Body of pancreas (tissue), 4 donors: ENCODE measurements around the gene STK36. TPM values are rescaled to one million over a fixed set of nuclear protein-coding genes. Genes with fewer than 3 reads are reported as not detected.

Experiments
- ATAC-seq: fragments of 150-250 bp; one replicate; pipeline ENCODE4 v1.9.1; 2016
- DNase-seq, 4 donors: peaks; one replicate each; pipeline ENCODE4 v3.0.0-alpha.2; 2019
- H3K27ac ChIP-seq, 4 donors: fragments of 200-600 bp; sonication (generic); 1 replicate in 3 of 4; 2 replicates in 1 of 4; pipeline versions ENCODE4 v1.5.1 to v1.6.1; 2016 to 2019; ENCODE audit warnings: mild to moderate bottlenecking in 1 of 4, mixed read lengths in 1 of 4, moderate library complexity in 1 of 4
- H3K27me3 ChIP-seq, 2 donors: fragments of 200-600 bp; sonication (generic); one replicate each; pipeline ENCODE4 v1.6.0; 2016; ENCODE audit warnings: mild to moderate bottlenecking in 1 of 2
- H3K36me3 ChIP-seq, 2 donors: fragments of 200-600 bp; sonication (generic); replicated peaks in 1 of 2; 2 replicates each; pipeline ENCODE4 v1.5.1; 2016; ENCODE audit warnings: low read depth in 2 of 2; ENCODE audit not compliant: insufficient read depth in 1 of 2
- H3K4me1 ChIP-seq: fragments of 200-600 bp; sonication (generic); one replicate; pipeline ENCODE4 v1.6.0; 2016
- H3K4me3 ChIP-seq, 2 donors: fragments of 200-600 bp; sonication (generic); 1 replicate in 1 of 2; 2 replicates in 1 of 2; pipeline ENCODE4 v1.5.1; 2016 to 2019
- H3K9me3 ChIP-seq, 3 donors: fragments of 200-600 bp; sonication (generic); 1 replicate in 2 of 3; 2 replicates in 1 of 3; pipeline ENCODE4 v1.5.1; 2016
- POLR2A ChIP-seq, 3 donors: fragments of 450-650 bp; IDR thresholded peaks; one replicate each; pipeline ENCODE4 v1.6.1; 2016; ENCODE audit warnings: antibody characterized with exemption in 3 of 3, mild to moderate bottlenecking in 2 of 3
- WGBS, 2 donors: methylation state at CpG; one replicate each; pipeline ENCODE4 v1.1.5; 2017; 5-methylcytosine and 5-hydroxymethylcytosine counted together
- intact Hi-C: fragments of 100-400 bp; cut with DNase I; formaldehyde crosslinking; loops from one replicate; pipeline ENCODE4 v1.15.1; 2023
- total RNA-seq, 2 donors: library from RNA; depleted of rRNA; stranded (reverse); fragments of >200 nt; gene quantifications; one replicate each; pipeline ENCODE4 v1.1.0, GENCODE V29; 2016
- TF ChIP-seq, protein P1 (sequence below), 7 experiments: fragments of 450-650 bp in 4 of 7; fragments of 200-600 bp in 3 of 7; sonication (generic) in 3 of 7; IDR thresholded peaks; one replicate each; pipeline ENCODE4 v1.5.1; 2016 to 2019; ENCODE audit warnings: antibody characterized with exemption in 7 of 7

STK36 gene
- total RNA-seq, 2 donors from 2014 or later = 35.0 to 57.4 TPM

DNA sequence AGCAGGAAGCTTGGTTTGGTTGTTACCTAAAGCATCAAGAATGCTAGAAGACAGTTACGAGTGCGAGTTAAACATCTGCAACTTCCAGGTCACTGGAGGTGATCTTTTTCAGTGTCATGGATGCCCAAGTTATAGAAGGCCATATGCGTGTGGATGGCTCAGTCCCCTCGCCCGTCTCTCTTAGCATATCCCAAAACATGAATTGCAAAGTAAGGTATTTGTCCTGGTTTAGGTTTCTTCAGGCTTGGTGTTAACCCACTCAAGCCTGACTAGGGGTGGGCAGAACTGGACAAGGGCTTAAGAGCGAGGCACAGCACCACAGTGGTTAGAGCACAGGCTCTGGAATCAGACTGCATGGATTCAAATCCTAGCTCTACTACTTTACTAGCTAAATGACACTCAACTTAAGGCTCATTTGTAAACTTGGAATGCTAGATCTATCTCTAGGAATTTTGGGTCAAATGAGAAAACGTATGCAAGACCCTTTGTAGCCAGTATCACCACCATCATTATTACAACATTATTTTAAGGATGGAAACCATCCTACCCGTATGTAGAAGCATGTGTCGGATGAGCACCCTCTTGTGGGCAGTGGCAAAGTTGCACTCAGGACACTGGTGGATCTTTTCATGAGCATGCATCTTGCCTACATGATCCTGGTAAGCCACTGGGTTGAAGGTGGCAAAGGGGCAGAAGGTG lies 23.6 kb upstream of the STK36 start:
- TF ChIP-seq POLR2A (IDR thresholded peaks at IDR 0.05) = no peak
- TF ChIP-seq, protein P1, sequence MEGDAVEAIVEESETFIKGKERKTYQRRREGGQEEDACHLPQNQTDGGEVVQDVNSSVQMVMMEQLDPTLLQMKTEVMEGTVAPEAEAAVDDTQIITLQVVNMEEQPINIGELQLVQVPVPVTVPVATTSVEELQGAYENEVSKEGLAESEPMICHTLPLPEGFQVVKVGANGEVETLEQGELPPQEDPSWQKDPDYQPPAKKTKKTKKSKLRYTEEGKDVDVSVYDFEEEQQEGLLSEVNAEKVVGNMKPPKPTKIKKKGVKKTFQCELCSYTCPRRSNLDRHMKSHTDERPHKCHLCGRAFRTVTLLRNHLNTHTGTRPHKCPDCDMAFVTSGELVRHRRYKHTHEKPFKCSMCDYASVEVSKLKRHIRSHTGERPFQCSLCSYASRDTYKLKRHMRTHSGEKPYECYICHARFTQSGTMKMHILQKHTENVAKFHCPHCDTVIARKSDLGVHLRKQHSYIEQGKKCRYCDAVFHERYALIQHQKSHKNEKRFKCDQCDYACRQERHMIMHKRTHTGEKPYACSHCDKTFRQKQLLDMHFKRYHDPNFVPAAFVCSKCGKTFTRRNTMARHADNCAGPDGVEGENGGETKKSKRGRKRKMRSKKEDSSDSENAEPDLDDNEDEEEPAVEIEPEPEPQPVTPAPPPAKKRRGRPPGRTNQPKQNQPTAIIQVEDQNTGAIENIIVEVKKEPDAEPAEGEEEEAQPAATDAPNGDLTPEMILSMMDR (IDR thresholded peaks at IDR 0.05) = peak in 6 of 7 experiments; percentile 53 to 70 (median 64)
- WGBS, 2 donors = 71 to 77% methylated on average over 9 of the region's 9 CpGs
- intact Hi-C loops = loop anchor here (10.0 kb wide), 1 partner anchor 233 kb away; the partner anchor contains the start of gene VIL1
- no peak overlapping the region for H3K4me3 ChIP-seq
- DNase-seq = peak; percentile 41 to 59 (median 53)
- H3K9me3 ChIP-seq = no peaks in the 10 kb centered on the region
- no peak overlapping the region for H3K27ac ChIP-seq
- H3K4me1 ChIP-seq = peaks cover 16% of the 10 kb centered on the region
- H3K27me3 ChIP-seq = no peaks in the 10 kb centered on the region
- ATAC-seq = peak; percentile 55
- peaks cover 0 to 29% of the 10 kb centered on the region in 2 donors for H3K36me3 ChIP-seq

DNA sequence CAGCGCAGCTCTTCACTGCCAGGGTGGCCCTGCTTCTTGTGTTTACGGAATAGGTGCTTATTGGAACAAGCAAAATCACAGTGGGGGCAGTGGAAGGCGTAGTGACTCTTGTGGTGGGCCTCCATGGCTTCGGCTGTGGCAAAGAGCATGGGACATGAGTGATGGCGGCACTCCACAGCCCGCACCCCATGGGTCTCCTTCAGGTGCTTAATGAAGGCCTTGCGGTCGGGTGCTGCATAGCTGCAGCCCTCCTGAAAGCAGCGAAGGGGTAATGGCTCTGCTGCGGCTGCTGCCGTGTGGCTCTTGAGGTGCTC lies 23.1 kb upstream of the STK36 start:
- H3K36me3 ChIP-seq = peaks cover 0 to 29% of the 10 kb centered on the region in 2 donors
- no peak for DNase-seq
- no peak overlapping the region for H3K27ac ChIP-seq
- WGBS, 2 donors = 79 to 89% methylated on average over 6 to 11 of the region's 11 CpGs
- TF ChIP-seq POLR2A (IDR thresholded peaks at IDR 0.05) = no peak
- TF ChIP-seq, protein P1 (IDR thresholded peaks at IDR 0.05) = no peak
- H3K4me3 ChIP-seq = no peak overlapping the region
- ATAC-seq = no peak
- intact Hi-C loops = loop anchor here (10.0 kb wide), 1 partner anchor 234 kb away; the partner anchor contains the start of gene VIL1
- no peaks in the 10 kb centered on the region for H3K27me3 ChIP-seq
- H3K9me3 ChIP-seq = no peaks in the 10 kb centered on the region
- H3K4me1 ChIP-seq = peaks cover 16% of the 10 kb centered on the region

DNA sequence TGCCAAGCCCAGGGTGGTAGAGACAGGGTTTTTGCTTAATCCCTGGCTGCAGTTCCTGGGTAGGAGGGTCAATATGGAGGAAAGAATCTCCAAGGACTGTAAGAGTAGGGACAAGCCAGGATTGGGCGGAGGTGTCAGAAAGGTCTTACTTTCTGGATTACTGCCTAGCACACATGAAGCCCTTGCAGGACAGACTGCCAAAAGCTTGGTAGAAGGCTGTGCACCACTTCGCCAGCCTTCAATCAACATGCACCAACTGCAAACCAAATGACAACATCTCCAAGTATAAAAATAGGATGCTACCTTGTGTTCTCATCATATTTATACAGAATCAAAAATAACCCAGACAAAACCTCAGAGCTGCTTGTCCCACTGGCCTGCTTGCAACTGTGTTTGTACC lies 16.1 kb upstream of the STK36 start:
- Histone ChIP-seq H3K9me3 (no peaks in the 10 kb centered on the region), H3K27ac (no peak overlapping the region), H3K27me3 (no peaks in the 10 kb centered on the region), H3K4me3 (no peak overlapping the region), H3K36me3 (peaks cover 3 to 19% of the 10 kb centered on the region in 2 donors), H3K4me1 (peaks cover 27% of the 10 kb centered on the region)
- TF ChIP-seq, protein P1 (IDR thresholded peaks at IDR 0.05) = no peak
- TF ChIP-seq POLR2A (IDR thresholded peaks at IDR 0.05) = no peak
- intact Hi-C loops = loop anchor here (10.0 kb wide), 1 partner anchor 391 kb away; the partner anchor contains the start of gene GPBAR1
- ATAC-seq = no peak
- no peak for DNase-seq
- 72 to 96% methylated on average over 2 of the region's 2 CpGs for WGBS, 2 donors

DNA sequence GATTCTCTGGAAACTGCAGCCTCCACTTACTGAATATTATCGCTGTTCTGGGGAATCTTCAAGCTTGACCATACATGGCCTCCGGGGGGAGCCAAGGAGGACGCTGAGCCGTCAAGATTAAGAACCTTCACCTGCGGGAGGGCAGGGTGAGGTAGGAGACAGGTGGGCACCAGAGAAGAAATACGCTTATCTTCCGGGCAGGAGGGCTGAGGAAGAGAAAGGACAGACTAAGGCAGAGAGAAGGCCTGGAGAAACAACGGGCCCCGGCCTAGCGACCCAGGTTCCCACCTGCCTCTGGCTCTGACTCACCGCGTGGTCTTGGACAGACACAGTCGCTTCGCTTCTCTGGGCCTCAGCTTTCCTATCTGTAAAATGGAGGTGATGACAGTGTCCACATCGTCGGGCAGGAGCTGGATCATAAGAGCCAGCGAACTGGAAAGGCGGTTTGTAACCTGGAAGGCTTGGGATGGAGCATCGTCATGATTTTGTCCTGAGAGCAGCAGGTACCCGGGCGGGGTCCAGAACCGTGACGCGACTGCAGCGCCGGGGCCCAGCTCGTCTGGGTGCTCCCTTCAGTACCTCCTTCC lies 13.1 kb upstream of the STK36 start:
- ATAC-seq (peak; percentile 5), DNase-seq (peak in 3 of 4 donors; percentile 25 to 51 (median 36))
- no peak for TF ChIP-seq POLR2A (IDR thresholded peaks at IDR 0.05)
- TF ChIP-seq, protein P1 (IDR thresholded peaks at IDR 0.05) = peak in 4 of 7 experiments; percentile 15 to 42 (median 32)
- peak overlapping the region; percentile 27 to 77 (median 62) for H3K27ac ChIP-seq
- H3K36me3 ChIP-seq = peaks cover 3 to 28% of the 10 kb centered on the region in 2 donors
- H3K4me3 ChIP-seq = peak overlapping the region; percentile 39 to 80
- H3K9me3 ChIP-seq = no peaks in the 10 kb centered on the region
- 1% methylated on average over 16 to 27 of the region's 27 CpGs for WGBS, 2 donors
- no peaks in the 10 kb centered on the region for H3K27me3 ChIP-seq
- H3K4me1 ChIP-seq = peaks cover 27% of the 10 kb centered on the region
- intact Hi-C loops = loop anchor here (10.0 kb wide), 1 partner anchor 394 kb away; the partner anchor contains the start of gene GPBAR1
